ENCODE results near the gene ZSWIM3.
A peak's percentile ranks its signal among the peaks of the same experiment; 100 is the strongest.
"Not testable (repeated sequence)": the region's sequence is repeated elsewhere in the genome, so short reads cannot be mapped to it uniquely, and the experiment has no call there.

Gene ZSWIM3

DNA sequence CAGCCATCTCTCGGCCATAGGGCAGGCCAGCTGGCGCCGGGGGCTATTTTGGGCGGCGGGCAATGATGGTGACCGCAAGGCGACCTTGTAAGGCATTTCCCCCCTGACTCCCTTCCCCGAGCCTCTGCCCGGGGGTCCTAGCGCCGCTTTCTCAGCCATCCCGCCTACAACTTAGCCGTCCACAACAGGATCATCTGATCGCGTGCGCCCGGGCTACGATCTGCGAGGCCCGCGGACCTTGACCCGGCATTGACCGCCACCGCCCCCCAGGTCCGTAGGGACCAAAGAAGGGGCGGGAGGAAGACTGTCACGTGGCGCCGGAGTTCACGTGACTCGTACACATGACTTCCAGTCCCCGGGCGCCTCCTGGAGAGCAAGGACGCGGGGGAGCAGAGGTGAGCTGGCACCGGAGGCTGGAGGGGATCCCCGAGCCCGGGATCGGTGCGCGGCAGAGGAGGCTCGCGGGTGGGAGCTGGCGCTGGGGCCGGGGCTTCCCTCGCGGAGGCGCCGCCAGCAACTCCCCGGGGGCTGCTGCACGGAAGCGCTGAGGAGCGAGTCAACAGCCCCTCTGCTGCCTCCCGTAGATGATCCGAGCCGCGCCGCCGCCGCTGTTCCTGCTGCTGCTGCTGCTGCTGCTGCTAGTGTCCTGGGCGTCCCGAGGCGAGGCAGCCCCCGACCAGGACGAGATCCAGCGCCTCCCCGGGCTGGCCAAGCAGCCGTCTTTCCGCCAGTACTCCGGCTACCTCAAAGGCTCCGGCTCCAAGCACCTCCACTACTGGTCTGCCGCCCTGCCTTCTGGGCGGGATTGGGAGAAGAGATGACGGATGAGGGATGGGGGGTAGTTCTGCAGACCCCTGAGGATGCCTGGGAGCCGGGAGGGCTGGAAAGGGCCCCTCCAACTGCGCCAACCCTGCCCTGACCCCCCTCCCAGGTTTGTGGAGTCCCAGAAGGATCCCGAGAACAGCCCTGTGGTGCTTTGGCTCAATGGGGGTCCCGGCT, 33.9 kb downstream of the ZSWIM3 start, which contains the start of the genes CTSA and NEURL2:
Gene CTSA, plus strand, starts transcription at position 351 of the 999 bp plus-strand sequence. Its CDS starts 234 bp downstream, at position 585.
Gene NEURL2, minus strand, starts transcription at position 224 of the 999 bp plus-strand sequence. Its CDS starts 217 bp downstream, at position 7.
- DNase-seq = peak; percentile 90

DNA sequence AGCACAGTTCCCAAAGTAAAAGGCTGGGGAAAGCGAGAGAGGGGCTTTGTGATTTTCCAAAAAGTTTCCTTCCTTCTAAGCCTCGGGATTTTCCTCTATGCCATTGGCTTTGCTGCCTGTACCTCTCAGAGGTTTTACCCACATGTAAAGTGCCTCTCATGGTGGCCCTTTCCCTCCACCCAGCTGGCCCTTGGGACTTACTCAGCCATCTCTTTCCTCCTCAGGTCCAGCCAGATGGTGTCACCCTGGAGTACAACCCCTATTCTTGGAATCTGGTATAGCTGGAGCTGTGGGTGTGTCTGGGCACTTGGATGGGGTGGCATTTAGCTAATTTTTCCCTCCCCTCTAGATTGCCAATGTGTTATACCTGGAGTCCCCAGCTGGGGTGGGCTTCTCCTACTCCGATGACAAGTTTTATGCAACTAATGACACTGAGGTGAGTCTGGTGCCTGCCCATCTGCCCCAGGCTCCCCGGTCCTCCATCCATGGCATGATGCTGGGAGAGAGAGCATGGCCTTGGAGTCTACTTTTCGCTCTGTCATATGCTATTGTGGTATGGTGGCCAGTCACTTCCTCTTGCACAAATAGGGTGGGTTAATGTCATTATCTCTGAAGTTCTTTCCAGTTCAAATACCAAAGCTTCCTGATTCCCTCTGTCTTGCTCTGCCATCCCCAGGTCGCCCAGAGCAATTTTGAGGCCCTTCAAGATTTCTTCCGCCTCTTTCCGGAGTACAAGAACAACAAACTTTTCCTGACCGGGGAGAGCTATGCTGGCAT, 34.8 kb downstream of the ZSWIM3 start:
- no peak for DNase-seq

DNA sequence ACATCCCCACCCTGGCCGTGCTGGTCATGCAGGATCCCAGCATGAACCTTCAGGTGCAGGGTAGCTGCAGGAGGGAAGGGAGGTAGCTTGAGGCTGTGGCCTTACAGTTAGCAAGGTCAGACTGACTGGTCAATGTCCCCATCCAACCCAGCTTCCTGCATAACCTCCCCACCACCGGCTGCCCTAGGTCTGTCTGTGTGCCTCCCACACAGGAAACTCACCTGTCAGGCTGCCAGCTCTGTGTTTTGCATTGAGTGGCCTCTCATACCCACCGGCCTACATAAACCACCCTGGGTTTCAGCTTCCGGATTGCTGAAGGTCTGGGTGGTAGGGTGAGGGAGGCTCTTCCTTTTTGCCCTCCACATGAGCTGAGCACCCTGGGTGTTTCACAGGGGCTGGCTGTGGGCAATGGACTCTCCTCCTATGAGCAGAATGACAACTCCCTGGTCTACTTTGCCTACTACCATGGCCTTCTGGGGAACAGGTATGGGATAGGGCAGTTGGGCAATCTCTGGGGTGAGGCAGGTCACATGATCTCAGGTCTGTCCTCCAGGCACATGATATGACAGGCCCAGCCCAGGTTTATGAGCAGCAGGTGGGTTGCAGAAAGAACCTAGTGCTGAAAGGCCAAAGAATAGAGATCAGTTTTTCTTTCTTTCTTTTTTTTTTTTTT, 35.5 kb downstream of the ZSWIM3 start:
- DNase-seq = peak; percentile 24

DNA sequence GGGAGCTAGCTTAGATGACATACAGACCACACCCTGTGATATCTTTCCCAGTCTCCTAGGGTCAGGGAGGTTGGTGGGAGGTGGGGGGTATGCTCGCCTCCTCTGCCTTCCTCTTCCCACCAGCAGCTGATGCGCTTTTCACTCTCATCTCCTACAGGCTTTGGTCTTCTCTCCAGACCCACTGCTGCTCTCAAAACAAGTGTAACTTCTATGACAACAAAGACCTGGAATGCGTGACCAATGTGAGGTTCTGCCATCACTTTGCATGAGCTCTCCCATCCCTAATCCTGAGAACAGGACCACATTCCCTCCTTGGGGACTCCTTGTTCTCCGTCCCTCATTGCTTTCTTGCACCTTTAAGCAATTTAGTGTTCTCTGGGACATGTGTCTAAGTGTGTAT, 36.4 kb downstream of the ZSWIM3 start:
- no peak for DNase-seq

DNA sequence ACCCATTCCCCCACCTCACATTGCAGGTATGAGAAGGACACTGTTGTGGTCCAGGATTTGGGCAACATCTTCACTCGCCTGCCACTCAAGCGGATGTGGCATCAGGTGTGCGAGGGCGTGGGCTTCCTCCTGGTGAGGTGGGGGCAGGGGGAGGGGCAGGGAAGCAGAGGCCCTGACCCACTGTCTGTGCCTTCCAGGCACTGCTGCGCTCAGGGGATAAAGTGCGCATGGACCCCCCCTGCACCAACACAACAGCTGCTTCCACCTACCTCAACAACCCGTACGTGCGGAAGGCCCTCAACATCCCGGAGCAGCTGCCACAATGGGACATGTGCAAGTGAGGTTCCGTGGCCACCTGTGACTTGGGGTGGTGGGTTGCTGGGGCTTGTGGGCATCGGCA, 37.4 kb downstream of the ZSWIM3 start:
- no peak for DNase-seq

DNA sequence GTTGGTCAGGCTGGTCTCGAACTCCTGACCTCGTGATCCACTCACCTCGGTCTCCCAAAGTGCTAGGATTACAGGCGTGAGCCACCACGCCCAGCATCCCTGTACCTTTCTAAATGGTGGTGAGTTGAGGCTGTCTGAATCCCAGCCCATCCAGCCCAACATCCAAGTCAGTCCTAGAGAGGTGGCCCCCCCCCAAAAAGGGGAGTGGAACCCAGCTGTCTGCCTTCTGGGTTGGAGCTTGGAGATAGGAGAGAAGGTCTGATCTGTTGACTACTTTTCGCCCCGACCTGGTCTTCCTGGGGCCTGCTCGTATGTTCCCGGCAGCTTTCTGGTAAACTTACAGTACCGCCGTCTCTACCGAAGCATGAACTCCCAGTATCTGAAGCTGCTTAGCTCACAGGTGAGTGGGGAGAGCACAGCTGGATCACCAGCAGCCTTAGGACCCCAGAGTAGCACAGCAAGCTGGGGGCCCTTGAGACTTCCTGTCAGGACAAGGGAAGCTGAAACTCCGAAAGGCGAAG, 39.3 kb downstream of the ZSWIM3 start:
- DNase-seq = no peak

DNA sequence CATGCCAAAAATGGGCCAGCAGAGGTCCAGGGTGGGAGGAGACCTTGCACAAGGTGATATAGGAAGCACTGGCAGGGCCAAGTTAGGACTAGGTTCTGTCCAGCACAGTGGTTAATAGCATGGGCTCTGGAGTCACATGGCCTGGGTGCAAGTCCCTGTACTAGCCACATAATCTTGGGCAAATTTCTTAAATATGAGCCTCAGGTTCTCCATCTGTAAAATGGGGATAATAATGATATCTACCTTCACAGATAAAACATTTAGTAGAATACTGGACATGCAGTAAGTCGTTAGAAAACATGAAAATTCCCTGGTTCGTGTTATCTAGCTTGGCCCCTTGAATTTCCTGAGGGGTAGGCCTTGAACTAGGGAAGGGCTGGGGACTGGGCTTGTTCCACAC, 39.9 kb downstream of the ZSWIM3 start:
- DNase-seq = no peak

DNA sequence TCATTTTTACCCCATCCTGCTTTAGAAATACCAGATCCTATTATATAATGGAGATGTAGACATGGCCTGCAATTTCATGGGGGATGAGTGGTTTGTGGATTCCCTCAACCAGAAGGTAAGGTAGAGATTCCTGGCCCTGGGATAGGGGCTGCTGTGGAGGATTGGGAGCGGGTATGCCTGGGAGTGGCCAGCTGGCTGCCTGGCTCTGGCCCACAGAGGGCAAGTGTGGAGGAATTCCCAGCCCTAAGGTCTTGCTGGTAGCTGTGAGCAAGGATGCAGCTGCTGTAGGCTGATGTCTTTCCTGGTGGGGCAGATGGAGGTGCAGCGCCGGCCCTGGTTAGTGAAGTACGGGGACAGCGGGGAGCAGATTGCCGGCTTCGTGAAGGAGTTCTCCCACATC, 40.3 kb downstream of the ZSWIM3 start:
- DNase-seq = no peak

DNA sequence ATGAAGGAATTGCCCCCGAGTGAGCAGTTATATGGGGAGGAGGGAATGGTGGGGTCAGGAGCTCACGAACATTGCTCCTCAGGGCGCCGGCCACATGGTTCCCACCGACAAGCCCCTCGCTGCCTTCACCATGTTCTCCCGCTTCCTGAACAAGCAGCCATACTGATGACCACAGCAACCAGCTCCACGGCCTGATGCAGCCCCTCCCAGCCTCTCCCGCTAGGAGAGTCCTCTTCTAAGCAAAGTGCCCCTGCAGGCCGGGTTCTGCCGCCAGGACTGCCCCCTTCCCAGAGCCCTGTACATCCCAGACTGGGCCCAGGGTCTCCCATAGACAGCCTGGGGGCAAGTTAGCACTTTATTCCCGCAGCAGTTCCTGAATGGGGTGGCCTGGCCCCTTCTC, 40.9 kb downstream of the ZSWIM3 start:
- DNase-seq = no peak

DNA sequence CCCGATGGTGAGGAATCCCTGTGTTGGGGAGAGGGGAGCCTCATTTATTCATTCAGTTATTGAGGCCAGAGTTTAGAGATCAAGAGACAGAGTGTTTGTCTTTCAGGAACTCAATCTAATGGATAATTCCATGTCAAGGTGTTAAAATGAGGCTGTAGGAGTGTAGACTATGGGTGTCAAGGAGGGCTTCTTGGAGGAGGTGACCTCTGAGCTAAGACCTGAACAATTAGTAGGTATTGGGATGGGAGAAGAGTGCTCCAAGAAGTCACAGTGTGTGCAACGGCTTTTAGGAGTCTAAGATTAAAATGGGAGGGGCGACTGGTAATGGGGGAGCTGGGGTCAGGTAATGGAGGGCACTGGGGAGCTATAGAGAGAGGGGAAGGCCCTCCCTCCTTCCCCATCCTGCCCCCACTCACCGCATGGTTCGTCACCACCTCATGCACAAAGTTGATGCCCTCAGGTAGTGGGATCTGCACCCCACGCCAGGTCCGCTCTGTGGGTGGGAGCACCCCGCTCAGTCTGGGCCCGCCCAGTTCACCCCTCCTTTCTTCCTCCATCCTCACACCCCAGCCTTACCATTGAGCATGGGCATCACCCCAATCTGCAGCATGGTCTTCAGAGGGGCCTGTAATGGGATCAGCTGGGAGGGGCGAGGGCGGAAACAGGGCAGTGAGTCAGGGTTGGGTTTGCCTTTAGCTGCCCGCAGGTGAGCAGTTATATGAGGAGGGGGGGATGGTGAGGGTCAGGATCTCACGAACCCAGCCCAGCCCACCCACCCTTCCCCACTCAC, 41.8 kb downstream of the ZSWIM3 start:
- DNase-seq = no peak

DNA sequence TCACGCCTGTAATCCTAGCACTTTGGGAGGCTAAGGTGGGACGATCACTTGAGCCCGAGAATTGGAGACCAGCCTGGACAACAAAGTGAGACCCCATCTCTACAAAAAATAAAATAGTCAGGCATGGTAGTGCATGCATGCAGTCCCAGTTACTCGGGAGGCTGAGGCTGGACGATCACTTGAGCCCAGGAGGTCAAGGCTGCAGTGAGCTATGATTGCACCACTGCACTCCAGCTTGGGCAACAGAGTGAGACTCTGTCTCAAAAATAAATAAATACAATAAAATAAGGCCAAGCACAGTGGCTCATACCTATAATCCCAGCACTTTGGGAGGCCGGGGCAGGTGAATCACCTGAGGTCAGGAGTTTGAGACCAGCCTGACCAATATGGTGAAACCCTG, 43.9 kb downstream of the ZSWIM3 start:
- not testable (repeated sequence) for DNase-seq

DNA sequence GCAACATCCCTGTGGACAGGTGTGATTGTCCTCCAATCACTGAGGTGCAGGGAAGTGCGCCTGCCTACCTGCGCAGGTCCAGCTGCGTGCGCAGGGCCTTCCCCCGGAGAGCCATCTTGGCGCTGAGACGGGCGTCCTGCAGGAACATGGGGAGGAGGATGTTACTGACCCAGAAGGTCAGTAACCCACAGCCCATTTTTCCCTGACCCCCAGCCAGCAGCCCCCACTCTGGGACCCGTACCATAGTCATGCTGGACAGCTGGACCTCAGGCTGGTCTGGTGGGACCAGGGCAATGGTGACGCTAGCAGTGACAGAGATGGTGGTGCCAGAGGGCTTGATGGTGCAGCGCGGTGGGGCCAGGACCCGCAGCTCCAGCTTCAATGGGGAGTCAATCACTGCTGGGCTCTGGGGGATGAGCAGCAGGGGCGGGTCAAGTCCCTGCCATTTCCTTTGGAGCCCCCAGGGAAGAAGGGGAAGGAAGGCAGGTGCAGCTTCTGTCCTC, 44.8 kb downstream of the ZSWIM3 start:
- no peak for DNase-seq

DNA sequence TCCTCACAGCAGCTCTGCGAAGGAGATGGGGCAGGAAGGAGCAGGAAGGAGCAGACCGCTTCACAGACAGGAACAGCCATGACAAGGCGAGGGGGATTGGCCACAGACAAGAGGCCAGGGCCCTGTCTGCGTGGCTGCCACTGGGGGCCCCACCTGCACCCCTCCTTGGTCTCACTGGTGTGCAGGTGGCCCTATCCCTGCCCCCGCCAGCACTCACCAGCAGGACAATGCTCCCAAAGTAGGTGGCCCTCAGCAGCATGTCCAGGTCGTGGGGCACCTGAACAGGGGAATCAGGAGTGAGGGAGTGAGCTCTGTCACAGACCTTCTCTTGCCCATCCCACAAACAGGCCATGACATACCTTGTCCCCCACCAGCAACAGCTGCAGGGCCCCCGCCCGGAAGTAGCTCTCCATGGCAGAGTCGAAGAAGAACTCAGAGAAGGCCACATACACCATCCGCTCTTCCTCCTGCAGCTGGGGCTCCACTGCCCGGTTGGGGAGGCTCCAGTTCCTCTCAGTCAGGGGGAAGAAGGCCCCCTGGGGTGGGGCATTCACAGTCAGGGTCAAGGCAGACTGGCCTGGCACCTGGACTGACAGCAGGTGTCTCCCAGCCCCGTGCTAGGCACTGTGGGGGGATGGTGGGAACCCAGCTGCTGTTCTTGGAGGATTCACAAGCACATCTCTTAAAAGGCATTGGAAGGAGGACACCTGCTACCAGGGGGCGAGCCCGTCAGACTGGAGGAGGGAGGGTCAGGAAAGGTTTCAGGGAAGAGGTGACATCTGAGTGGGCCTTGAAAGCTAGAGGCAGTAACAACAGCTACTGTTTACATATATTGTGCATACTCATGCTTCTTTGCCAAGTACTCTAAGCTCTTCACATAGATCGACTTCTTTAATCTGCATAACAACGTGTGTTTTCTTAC, 47.4 kb downstream of the ZSWIM3 start:
- no peak for DNase-seq

DNA sequence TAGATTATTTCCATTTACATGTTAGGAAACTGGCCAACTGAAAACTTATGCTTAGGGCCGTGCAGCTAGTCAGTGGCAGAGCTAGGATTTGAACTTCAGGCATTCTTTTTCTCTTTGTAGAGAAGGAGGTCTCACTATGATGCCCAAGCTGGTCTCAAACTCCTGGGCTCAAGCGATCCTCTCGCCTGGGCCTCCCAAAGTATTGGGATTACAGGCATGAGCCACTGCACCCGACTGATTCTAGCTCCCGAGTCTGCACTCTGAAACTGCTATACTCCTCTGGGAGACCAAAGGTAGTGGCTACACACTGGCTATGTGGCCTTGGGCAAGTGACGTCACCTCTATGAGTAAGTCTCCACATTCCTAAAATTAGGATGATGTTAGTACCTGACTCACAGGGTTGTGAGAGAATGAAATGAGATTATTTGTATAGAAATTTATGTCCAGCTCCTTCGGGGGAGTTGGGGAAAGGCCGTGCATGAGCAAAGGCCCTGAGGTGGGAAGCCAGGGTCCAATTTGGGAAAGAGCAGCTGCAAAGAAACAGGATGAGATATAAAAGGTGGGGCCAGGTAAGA, 48.2 kb downstream of the ZSWIM3 start:
- DNase-seq = no peak

DNA sequence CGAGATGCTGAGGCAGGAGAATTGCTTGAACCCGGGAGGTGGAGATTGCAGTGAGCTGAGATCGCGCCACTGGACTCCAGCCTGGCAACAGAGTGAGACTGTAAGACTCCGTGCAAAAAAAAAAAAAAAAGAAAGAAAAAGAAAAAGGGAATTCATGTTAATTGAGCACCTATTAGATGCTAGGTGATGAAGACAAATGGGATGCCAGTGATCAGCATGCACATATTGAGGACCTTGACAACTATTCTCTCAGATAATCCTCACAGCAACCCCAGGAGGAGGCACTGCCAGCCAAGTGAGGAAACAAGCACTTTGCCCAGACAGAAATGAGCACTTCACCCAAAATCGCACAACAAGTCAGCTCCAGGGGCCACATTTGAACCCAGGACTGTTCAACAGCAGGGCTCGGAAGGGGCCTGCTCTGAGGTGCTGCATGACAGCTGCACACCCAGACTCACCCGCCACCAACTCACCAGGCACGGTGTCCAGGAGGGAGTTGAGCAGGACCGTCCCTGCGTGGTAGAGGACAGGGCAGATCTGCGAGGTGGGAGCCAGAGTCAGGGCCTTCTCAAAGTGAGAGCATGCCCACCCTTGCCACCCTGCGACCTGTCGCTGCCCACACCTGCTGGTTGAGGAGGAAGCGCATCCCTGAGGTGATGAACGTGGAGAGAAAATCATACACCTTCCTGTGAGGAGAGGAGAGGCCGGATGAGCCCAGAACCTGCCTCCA, 50.0 kb downstream of the ZSWIM3 start:
- no peak for DNase-seq

DNA sequence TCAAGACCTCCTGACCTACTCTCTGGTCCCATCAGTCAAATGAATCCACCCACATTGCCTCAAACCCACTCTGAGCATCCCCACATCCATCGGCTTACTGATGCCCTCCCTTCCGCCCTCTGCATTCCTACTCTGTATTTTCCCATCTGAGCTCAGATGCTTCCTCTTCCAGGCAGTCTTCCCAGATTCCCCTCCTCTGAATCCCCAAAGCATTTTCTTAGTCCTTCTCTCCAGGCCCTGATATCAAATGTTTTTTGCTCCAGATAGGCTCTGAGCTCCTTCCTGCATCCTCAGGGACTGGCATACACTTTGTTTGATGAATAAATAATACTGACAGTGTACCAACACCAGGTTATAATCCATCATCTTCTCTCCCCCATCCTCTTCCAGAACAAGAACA, 50.7 kb downstream of the ZSWIM3 start:
- no peak for DNase-seq

DNA sequence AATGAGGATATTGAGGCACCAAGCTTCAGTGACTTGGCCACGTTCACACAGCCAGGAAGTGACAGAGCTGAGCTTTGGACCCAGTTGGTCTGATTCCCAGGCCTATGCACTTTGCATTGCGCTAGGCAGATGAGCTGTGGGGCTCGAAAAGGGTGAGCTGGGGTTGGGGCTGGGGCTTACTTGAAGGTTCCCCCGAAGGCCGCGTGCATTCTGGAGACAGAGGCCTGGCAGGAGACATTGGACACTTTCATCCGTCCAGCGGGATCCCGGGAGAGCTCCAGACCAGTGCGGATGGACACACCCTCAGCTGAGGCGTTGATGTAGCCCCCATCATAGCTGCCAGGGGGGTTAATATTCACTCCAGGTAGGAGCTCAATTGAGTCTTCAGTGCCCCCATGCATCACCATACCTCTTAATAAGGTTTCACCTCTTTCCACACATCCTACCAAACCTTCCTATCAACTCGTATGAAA, 52.0 kb downstream of the ZSWIM3 start:
- DNase-seq = no peak

DNA sequence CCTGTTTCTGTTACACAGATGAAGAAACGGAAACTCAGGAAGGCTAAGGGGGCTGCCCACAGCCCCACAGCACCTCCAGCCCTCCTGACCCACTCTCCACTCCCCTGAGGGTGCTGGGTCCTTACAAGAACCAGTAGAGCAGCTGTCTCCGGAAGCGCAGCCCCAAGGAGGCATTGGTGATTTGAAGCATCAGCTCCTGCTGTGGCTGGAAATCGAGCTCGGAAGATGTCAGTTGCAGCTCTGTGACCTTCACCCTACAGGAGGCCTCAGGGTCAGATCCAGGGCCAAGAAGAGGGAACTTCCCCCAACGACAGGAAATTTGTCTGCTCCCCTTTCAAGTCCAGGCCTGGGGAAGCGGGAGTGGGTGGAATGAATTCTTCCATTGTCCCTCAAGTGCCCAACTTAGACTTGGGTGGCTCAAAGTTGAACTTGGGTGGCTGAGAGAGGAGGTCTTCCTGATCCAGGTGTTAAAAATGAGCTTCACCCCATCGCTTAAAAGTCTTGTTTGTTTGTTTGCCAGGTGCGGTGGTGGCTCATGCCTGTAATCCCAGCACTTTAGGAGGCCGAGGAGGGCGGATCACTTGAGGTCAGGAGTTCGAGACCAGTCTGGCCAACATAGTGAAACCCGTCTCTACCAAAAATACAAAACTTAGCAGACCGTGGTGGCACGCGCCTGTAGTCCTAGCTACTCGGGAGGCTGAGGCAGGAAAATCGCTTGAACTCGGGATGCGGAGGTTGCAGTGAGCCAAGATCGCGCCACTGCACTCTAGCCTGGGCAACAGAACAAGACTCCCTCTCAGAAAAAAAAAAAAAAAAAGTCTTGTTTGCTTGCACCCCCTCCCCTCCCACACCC, 52.6 kb downstream of the ZSWIM3 start:
- no peak for DNase-seq

Data from activated CD4-positive, alpha-beta T cell treated with anti-CD3 and anti-CD28 coated beads for 48 hours (primary cell).